ENCODE results near the gene APBB1. TPM values are rescaled to one million over a fixed set of nuclear protein-coding genes. Genes with fewer than 3 reads are reported as not detected.
A peak's percentile ranks its signal among the peaks of the same experiment; 100 is the strongest.

APBB1 gene
- total and polyA plus RNA-seq, 5 donors from 2014 or later: 89.0 to 134 (median 113) TPM

DNA sequence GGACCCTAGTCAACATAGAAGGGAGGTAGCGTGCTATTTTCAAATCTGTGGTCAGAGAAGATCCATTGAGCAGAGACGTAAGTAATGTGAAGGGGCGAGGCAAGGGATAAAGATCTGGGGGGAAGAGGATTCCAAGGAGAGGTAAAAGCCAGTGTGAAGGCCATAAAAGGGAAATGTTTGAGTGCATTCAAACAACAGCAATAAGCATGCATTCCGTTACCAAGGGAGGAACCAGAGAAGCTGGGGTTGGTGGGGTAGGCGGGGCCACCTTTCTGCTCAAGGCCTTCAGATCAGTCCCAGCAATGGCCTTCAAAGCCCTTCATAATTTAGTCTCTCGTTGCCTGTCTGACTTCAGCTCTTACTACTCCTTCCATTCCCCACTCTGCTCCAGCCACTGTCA lies 47.1 kb downstream of the APBB1 start:
- Mint-ChIP-seq H3K4me1 (peaks cover 0 to 4% (median 0%) of the 10 kb centered on the region in 4 donors), H3K9me3 (no peaks in the 10 kb centered on the region), H3K27ac (no peak overlapping the region), H3K4me3 (no peak overlapping the region), H3K27me3 (no peaks in the 10 kb centered on the region), H3K36me3 (no peaks in the 10 kb centered on the region)
- Histone ChIP-seq H3K27me3 (ENCODE audit: control insufficient read depth, insufficient read depth, low read length) (no peaks in the 10 kb centered on the region), H3K36me3 (ENCODE audit: control insufficient read depth, insufficient read depth, low read length) (no peaks in the 10 kb centered on the region), H3K4me1 (ENCODE audit: control insufficient read depth, insufficient read depth, low read length, poor library complexity, severe bottlenecking) (no peaks in the 10 kb centered on the region), H3K27ac (ENCODE audit: insufficient read depth, low read length, poor library complexity, severe bottlenecking) (no peak overlapping the region), H3K9me3 (ENCODE audit: control insufficient read depth in 2 of 2, low read length in 2 of 2) (no peaks in the 10 kb centered on the region), H3K4me3 (ENCODE audit: low read depth, low read length) (no peak overlapping the region)
- no peak for ATAC-seq (ENCODE audit: low read depth in 2 of 2)
- DNase-seq: no peak

DNA sequence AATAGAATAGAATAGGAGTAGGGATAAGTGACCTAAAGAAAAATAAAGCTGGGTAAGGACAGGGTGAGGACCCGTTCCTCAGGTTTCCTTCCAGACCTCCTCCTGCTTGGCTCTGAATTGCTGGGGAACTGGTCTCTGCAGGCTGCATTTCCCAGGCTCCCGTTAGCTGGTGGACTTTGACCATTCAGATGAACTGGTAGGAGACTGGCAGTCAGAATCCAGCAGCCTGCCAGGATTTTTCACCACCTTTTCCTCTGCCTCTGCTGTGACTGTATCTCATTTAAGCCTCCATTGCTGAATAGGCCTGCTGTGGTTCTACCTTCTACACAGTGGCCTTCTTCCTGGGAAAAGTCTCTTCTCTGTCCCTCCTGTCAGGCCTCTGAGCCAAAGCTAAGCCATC lies 53.2 kb downstream of the APBB1 start:
- no peaks in the 10 kb centered on the region for H3K36me3 ChIP-seq (ENCODE audit: control insufficient read depth, insufficient read depth, low read length)
- Mint-ChIP-seq H3K27ac (no peak overlapping the region), H3K27me3 (no peaks in the 10 kb centered on the region), H3K9me3 (no peaks in the 10 kb centered on the region), H3K4me1 (no peaks in the 10 kb centered on the region), H3K36me3 (no peaks in the 10 kb centered on the region), H3K4me3 (no peak overlapping the region)
- no peaks in the 10 kb centered on the region for H3K9me3 ChIP-seq (ENCODE audit: control insufficient read depth in 2 of 2, low read length in 2 of 2)
- H3K27me3 ChIP-seq (ENCODE audit: control insufficient read depth, insufficient read depth, low read length): no peaks in the 10 kb centered on the region
- no peak for ATAC-seq (ENCODE audit: low read depth in 2 of 2)
- H3K4me1 ChIP-seq (ENCODE audit: control insufficient read depth, insufficient read depth, low read length, poor library complexity, severe bottlenecking): no peaks in the 10 kb centered on the region
- no peak for DNase-seq
- H3K27ac ChIP-seq (ENCODE audit: insufficient read depth, low read length, poor library complexity, severe bottlenecking): no peak overlapping the region
- H3K4me3 ChIP-seq (ENCODE audit: low read depth, low read length): no peak overlapping the region

DNA sequence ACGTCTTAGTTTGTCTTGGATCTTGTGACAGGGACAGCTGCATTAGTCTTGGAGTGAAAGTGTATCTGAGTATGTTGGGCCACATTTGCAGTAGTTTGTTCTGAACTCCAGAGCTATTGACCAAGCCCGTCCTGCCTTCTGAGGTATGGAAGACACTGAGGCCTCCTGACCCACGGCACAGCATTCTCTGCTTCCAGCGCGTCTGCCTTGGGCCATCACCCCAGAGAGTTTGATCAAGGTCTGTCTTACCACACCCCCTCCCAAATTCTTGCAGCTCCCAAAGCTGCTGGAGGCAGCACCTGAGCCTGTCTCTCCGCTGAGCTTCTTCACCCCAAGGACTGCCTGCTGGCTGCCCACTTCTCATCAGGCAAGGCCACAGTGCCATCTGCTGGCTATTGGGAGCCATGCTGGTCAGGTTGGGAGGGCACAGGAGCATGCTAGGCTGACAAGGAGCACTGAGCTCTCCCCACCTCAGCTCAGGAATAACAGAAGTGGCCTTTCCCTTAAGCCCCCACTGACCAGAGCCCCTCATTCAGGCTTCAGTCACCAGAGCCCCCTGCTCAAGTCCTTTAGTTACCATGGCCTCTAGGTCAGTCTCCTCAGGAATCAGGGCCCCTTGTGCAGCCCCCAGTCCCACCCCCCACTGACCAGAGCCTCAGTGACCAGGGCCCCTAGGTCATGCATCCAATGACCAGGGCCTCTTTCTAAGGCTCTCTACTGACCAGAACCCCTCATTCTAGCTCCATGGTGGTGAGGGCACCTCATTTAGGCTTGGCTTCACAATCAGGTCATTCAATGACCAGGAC lies 55.8 kb downstream of the APBB1 start:
- Histone ChIP-seq H3K9me3 (ENCODE audit: control insufficient read depth in 2 of 2, low read length in 2 of 2) (no peaks in the 10 kb centered on the region), H3K27ac (ENCODE audit: insufficient read depth, low read length, poor library complexity, severe bottlenecking) (no peak overlapping the region), H3K4me1 (ENCODE audit: control insufficient read depth, insufficient read depth, low read length, poor library complexity, severe bottlenecking) (no peaks in the 10 kb centered on the region), H3K27me3 (ENCODE audit: control insufficient read depth, insufficient read depth, low read length) (no peaks in the 10 kb centered on the region), H3K36me3 (ENCODE audit: control insufficient read depth, insufficient read depth, low read length) (no peaks in the 10 kb centered on the region), H3K4me3 (ENCODE audit: low read depth, low read length) (no peak overlapping the region)
- Mint-ChIP-seq H3K9me3 (no peaks in the 10 kb centered on the region), H3K4me1 (no peaks in the 10 kb centered on the region), H3K4me3 (no peak overlapping the region), H3K27ac (no peak overlapping the region), H3K36me3 (no peaks in the 10 kb centered on the region), H3K27me3 (no peaks in the 10 kb centered on the region)
- DNase-seq (peak; percentile 27 to 80 (median 55)), ATAC-seq (ENCODE audit: low read depth in 2 of 2) (peak; percentile 80 to 83)

DNA sequence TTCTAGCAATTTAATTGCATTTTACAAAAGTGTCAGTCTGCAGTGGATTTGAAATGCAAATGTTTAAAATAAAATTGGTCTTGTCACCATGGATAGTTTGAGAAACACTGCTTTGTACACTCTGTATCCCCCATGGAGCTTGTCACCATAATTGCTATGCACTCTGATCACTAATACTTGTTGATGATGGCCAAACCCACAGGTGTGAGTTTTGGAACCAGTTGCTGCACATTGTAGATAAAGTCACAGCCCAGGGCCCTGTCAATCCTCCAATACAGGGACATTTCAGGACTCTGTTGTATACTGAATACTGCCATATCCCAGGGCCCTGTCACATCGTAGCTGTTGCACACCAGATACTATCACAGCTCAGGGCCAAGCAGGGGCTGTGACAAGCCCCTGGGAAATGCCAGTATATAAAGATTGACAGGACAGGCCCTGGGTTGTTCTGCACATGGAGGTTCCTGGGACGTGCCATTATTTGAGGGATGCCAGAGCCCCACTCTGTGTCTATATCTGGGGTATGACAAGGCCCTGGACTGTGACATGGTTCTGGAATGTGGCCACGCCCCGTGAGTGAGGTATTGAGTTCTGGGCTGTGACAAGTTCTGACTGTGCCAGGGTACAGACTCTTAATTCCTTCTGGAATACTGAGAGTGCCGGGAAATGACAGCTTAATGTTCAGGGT lies 56.6 kb downstream of the APBB1 start:
- Histone ChIP-seq H3K4me3 (ENCODE audit: low read depth, low read length) (no peak overlapping the region), H3K36me3 (ENCODE audit: control insufficient read depth, insufficient read depth, low read length) (no peaks in the 10 kb centered on the region), H3K9me3 (ENCODE audit: control insufficient read depth in 2 of 2, low read length in 2 of 2) (no peaks in the 10 kb centered on the region), H3K27me3 (ENCODE audit: control insufficient read depth, insufficient read depth, low read length) (no peaks in the 10 kb centered on the region), H3K4me1 (ENCODE audit: control insufficient read depth, insufficient read depth, low read length, poor library complexity, severe bottlenecking) (no peaks in the 10 kb centered on the region), H3K27ac (ENCODE audit: insufficient read depth, low read length, poor library complexity, severe bottlenecking) (no peak overlapping the region)
- H3K4me1 Mint-ChIP-seq: no peaks in the 10 kb centered on the region
- no peaks in the 10 kb centered on the region for H3K27me3 Mint-ChIP-seq
- H3K4me3 Mint-ChIP-seq: no peak overlapping the region
- H3K27ac Mint-ChIP-seq: no peak overlapping the region
- ATAC-seq (ENCODE audit: low read depth in 2 of 2) (no peak), DNase-seq (no peak)
- no peaks in the 10 kb centered on the region for H3K9me3 Mint-ChIP-seq
- H3K36me3 Mint-ChIP-seq: no peaks in the 10 kb centered on the region

DNA sequence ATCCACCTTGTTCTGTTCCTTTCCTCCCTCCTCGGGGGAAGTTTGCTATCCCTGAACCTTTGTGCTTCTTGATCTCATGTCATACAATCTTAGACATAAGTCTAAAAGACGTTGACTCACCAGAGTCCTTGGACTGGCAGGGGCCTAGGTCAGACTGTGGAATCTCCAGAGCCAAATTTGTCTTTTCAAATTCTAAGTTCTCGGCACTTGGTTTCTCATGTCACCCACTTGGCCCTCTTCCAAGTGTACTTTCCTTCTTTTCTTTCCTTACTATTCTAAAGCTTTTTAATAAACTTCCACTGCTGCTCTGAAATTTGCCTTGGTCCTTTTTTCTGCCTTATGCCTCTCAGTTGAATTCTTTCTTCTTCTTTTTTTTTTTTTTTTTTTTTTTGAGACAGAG lies 58.7 kb downstream of the APBB1 start:
- no peak overlapping the region for H3K4me3 ChIP-seq (ENCODE audit: low read depth, low read length)
- H3K9me3 ChIP-seq (ENCODE audit: control insufficient read depth in 2 of 2, low read length in 2 of 2): no peaks in the 10 kb centered on the region
- H3K36me3 ChIP-seq (ENCODE audit: control insufficient read depth, insufficient read depth, low read length): no peaks in the 10 kb centered on the region
- H3K27me3 Mint-ChIP-seq: no peaks in the 10 kb centered on the region
- DNase-seq (no peak), ATAC-seq (ENCODE audit: low read depth in 2 of 2) (no peak)
- H3K27ac ChIP-seq (ENCODE audit: insufficient read depth, low read length, poor library complexity, severe bottlenecking): no peak overlapping the region
- no peak overlapping the region for H3K27ac Mint-ChIP-seq
- H3K4me3 Mint-ChIP-seq: no peak overlapping the region
- H3K4me1 ChIP-seq (ENCODE audit: control insufficient read depth, insufficient read depth, low read length, poor library complexity, severe bottlenecking): no peaks in the 10 kb centered on the region
- H3K4me1 Mint-ChIP-seq: no peaks in the 10 kb centered on the region
- no peaks in the 10 kb centered on the region for H3K9me3 Mint-ChIP-seq
- H3K27me3 ChIP-seq (ENCODE audit: control insufficient read depth, insufficient read depth, low read length): no peaks in the 10 kb centered on the region
- no peaks in the 10 kb centered on the region for H3K36me3 Mint-ChIP-seq

DNA sequence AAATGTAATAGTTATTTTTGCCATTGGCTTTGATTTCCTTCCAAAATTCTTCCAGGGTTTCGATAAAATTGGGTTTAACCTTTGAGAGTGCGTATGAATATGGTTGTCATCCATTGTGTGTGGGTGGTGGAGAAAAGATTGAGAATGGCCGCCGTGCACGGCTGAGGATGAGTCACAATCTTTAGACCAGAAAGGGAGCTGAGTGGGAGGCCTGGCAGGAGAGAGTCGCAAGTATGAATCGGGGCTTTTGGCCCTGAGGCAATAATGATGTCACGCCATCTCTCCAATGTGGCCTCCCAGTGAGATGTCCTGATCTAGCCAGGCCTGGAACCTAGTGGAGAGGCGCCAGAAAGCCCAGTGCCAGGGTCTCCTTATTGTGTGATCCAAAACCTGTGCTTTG lies 61.7 kb downstream of the APBB1 start:
- no peaks in the 10 kb centered on the region for H3K27me3 ChIP-seq (ENCODE audit: control insufficient read depth, insufficient read depth, low read length)
- ATAC-seq (ENCODE audit: low read depth in 2 of 2) (no peak), DNase-seq (peak in 1 of 3 donors; percentile 19)
- H3K27ac ChIP-seq (ENCODE audit: insufficient read depth, low read length, poor library complexity, severe bottlenecking): no peak overlapping the region
- H3K36me3 ChIP-seq (ENCODE audit: control insufficient read depth, insufficient read depth, low read length): no peaks in the 10 kb centered on the region
- H3K27ac Mint-ChIP-seq: no peak overlapping the region
- peaks cover 0 to 3% (median 1%) of the 10 kb centered on the region in 4 donors for H3K4me1 Mint-ChIP-seq
- no peaks in the 10 kb centered on the region for H3K9me3 Mint-ChIP-seq
- no peak overlapping the region for H3K4me3 ChIP-seq (ENCODE audit: low read depth, low read length)
- H3K27me3 Mint-ChIP-seq: no peaks in the 10 kb centered on the region
- H3K36me3 Mint-ChIP-seq: no peaks in the 10 kb centered on the region
- H3K4me1 ChIP-seq (ENCODE audit: control insufficient read depth, insufficient read depth, low read length, poor library complexity, severe bottlenecking): peaks cover under 1% of the 10 kb centered on the region
- no peak overlapping the region for H3K4me3 Mint-ChIP-seq
- no peaks in the 10 kb centered on the region for H3K9me3 ChIP-seq (ENCODE audit: control insufficient read depth in 2 of 2, low read length in 2 of 2)

DNA sequence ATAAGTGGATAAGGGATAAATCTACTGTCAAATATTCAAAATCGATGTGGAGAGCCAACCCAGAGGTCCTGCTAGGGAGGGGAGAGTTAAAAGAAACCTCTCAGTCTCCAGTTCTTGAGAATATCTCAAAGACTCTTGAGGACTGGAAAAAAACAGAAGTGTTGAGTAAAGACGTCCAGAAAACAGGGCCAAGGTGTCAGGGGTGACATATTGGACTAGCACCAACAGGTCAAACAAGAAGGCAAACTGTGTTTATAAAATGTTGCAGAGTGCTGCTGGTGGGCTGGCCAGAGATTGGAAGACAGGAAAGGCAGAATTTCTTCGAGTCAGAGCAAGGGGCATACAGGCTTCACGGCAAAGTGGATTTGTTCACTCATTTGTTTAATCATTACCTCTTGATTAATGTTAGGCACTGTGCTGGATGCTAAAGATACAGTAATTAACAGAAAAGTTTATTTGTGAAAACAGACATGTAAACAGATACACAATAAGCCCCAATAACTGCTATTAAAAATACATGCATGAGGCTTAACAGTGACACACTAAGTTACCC lies 62.3 kb downstream of the APBB1 start:
- DNase-seq: no peak
- Histone ChIP-seq H3K4me3 (ENCODE audit: low read depth, low read length) (no peak overlapping the region), H3K27ac (ENCODE audit: insufficient read depth, low read length, poor library complexity, severe bottlenecking) (no peak overlapping the region), H3K36me3 (ENCODE audit: control insufficient read depth, insufficient read depth, low read length) (no peaks in the 10 kb centered on the region), H3K4me1 (ENCODE audit: control insufficient read depth, insufficient read depth, low read length, poor library complexity, severe bottlenecking) (peaks cover 3% of the 10 kb centered on the region), H3K27me3 (ENCODE audit: control insufficient read depth, insufficient read depth, low read length) (no peaks in the 10 kb centered on the region), H3K9me3 (ENCODE audit: control insufficient read depth in 2 of 2, low read length in 2 of 2) (no peaks in the 10 kb centered on the region)
- Mint-ChIP-seq H3K4me1 (peaks cover 0 to 6% (median 4%) of the 10 kb centered on the region in 4 donors), H3K36me3 (no peaks in the 10 kb centered on the region), H3K9me3 (no peaks in the 10 kb centered on the region), H3K27me3 (no peaks in the 10 kb centered on the region), H3K27ac (no peak overlapping the region), H3K4me3 (no peak overlapping the region)
- ATAC-seq (ENCODE audit: low read depth in 2 of 2): no peak
